Heart left ventricle (tissue), 16 donors: Measurements from ENCODE around the gene SPOCK1. TPM values are rescaled to one million over a fixed set of nuclear protein-coding genes. Genes with fewer than 3 reads are reported as not detected.

Experiments used
- ATAC-seq, 4 donors: fragments of 200-7000 bp; cut with Tn5 transposase; one replicate each; pipeline ENCODE4 v1.9.1; 2020 to 2022; ENCODE audit warnings: moderate library complexity in 4 of 4, mild to moderate bottlenecking in 3 of 4, moderate number of reproducible peaks in 1 of 4
- DNase-seq, 5 donors: peaks; one replicate each; pipeline ENCODE4 v3.0.0-alpha.2; 2020
- H3K27ac ChIP-seq, 12 donors: fragments of 200-600 bp; sonication (generic) in 4 of 12; one replicate each; pipeline versions ENCODE4 v1.5.0 to v1.8.0; 2016 to 2022; ENCODE audit warnings: mild to moderate bottlenecking in 2 of 12
- H3K27me3 ChIP-seq, 9 donors: fragments of 200-600 bp; sonication (generic) in 2 of 9; one replicate each; pipeline versions ENCODE4 v1.5.1 to v1.8.0; 2016 to 2022; ENCODE audit warnings: mild to moderate bottlenecking in 3 of 9
- H3K36me3 ChIP-seq, 9 donors: fragments of 200-600 bp; sonication (generic) in 2 of 9; one replicate each; pipeline versions ENCODE4 v1.5.0 to v1.8.0; 2018 to 2022; ENCODE audit warnings: mild to moderate bottlenecking in 2 of 9
- H3K4me1 ChIP-seq, 12 donors: fragments of 200-600 bp; sonication (generic) in 4 of 12; one replicate each; pipeline versions ENCODE4 v1.5.0 to v1.8.0; 2016 to 2022; ENCODE audit warnings: mild to moderate bottlenecking in 3 of 12
- H3K4me3 ChIP-seq, 12 donors: fragments of 200-600 bp; sonication (generic) in 4 of 12; one replicate each; pipeline versions ENCODE4 v1.5.0 to v1.8.0; 2017 to 2022; ENCODE audit warnings: mild to moderate bottlenecking in 9 of 12, moderate library complexity in 4 of 12
- H3K9me3 ChIP-seq, 12 donors: fragments of 200-600 bp; sonication (generic) in 4 of 12; one replicate each; pipeline versions ENCODE4 v1.5.0 to v1.8.0; 2016 to 2022; ENCODE audit warnings: mild to moderate bottlenecking in 1 of 12
- POLR2A ChIP-seq, 2 donors: fragments of 450-650 bp; IDR thresholded peaks; one replicate each; pipeline ENCODE4 v1.6.1; 2017; ENCODE audit warnings: antibody characterized with exemption in 2 of 2, mild to moderate bottlenecking in 2 of 2, moderate library complexity in 2 of 2
- WGBS, 4 donors: extraction: QIAGEN DNeasy Blood & Tissue Kit in 2 of 4; methylation state at CpG; one replicate each; pipeline versions ENCODE4 v1.1.5 to v1.1.7; 2013 to 2018; 5-methylcytosine and 5-hydroxymethylcytosine counted together
- intact Hi-C, 10 donors: fragments of 100-400 bp; cut with DNase I; formaldehyde crosslinking; loops; one replicate each; pipeline versions ENCODE4 v1.11.1 to v1.14.2; 2022
- polyA plus RNA-seq, 2 donors: library from polyadenylated mRNA; stranded (reverse); fragments of 200-250 nt; gene quantifications; one replicate each; pipeline ENCODE4 v1.2.3, GENCODE V29; 2013
- total RNA-seq, 9 donors: library from RNA; depleted of rRNA in 2 of 9; stranded (reverse); fragments of >200 nt in 2 of 9; fragmentation: NEBNext Ultra II Directional in 3 of 9; extraction: Animal tissue kit (Norgen Biotek cat#: 25700) in 3 of 9; gene quantifications; one replicate each; pipeline versions ENCODE4 v1.1.0 to v1.2.4, GENCODE V29; 2016 to 2023
- TF ChIP-seq, protein P1 (sequence below), 12 donors: fragments of 200-600 bp; sonication (generic) in 4 of 12; IDR thresholded peaks; one replicate each; pipeline versions ENCODE4 v1.5.0 to v1.8.0; 2018 to 2022; ENCODE audit warnings: antibody characterized with exemption in 12 of 12, mild to moderate bottlenecking in 5 of 12
- donor health status: ischemic (EF 13 %, LVEDD 7.1; RV severe dilation, severe dysfunction).
- donor health status: healthy with polysubstance abuse.
- donor health status: DM: no; HTN: yes; CAD: no.
- donor health status: DM: no; HTN: no; CAD: no.
- donor health status: ischemic (EF 25% LVEDD 6.9; RV normal size, moderate dysfunction).
- donor health status: ischemic (EF 25% LVEDD 5.7; RV mildly dilated, moderate dysfunction).
- donor health status: healthy.
- donor health status: DM: yes; HTN: yes; CAD: no.
- donor health status: ischemic (EF 35%, LVEDD 5.7; RV mildly dilated, moderate dysfunction).
- donor health status: nonischemic (EF 11% LVEDD 7.7; RV severe dilation, severe dysfunction).
- donor health status: DM: yes; HTN: yes; CAD: no.
- donor health status: PGD.
- donor health status: ischemic (EF 29% LVEDD 5.4; RV normal size, mild dysfunction).
- donor health status: nonischemic (EF 23%, LVEDD 6.1; RV moderate dilation, normal function).

SPOCK1 gene
- total and polyA plus RNA-seq, 11 donors = 7.8 to 51.2 (median 19.9) TPM

DNA sequence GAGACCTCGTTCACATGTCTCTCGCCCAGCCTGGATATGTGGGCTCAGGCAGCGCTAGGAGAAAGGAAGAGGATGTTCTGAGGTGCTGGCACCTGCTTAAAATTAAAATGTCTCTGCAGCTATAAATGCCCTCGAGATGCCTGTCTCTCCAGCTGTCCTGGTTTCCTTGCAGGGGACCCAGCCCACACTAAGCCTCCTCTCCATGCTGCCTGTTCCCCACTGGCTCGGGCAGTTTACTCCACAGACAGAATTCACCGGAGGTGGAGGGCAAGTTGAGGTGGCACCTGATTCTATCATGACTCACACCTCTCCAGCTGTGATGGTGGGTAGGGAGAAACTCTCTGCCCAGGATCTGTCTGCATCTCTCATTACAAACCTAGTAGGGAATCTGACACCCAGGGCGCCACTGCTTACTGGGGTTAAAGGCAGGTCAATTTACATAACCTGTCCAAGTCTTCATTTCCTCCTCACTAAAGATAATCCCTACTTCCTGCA is 420.9 kb downstream of the SPOCK1 start:
- WGBS, 4 donors = 61 to 82% (median 65%) methylated on average over 7 of the region's 7 CpGs
- Histone ChIP-seq H3K4me3 (no peak overlapping the region), H3K27ac (no peak overlapping the region), H3K9me3 (no peaks in the 10 kb centered on the region), H3K36me3 (no peaks in the 10 kb centered on the region), H3K27me3 (no peaks in the 10 kb centered on the region), H3K4me1 (peaks cover 0 to 9% (median 0%) of the 10 kb centered on the region in 12 donors)
- intact Hi-C loops = loop anchor here in 1 of 10 donors (5.0 kb wide), 1 partner anchor 419 kb away; the partner anchor contains the start of gene SPOCK1
- TF ChIP-seq POLR2A (IDR thresholded peaks at IDR 0.05) = no peak
- TF ChIP-seq, protein P1, sequence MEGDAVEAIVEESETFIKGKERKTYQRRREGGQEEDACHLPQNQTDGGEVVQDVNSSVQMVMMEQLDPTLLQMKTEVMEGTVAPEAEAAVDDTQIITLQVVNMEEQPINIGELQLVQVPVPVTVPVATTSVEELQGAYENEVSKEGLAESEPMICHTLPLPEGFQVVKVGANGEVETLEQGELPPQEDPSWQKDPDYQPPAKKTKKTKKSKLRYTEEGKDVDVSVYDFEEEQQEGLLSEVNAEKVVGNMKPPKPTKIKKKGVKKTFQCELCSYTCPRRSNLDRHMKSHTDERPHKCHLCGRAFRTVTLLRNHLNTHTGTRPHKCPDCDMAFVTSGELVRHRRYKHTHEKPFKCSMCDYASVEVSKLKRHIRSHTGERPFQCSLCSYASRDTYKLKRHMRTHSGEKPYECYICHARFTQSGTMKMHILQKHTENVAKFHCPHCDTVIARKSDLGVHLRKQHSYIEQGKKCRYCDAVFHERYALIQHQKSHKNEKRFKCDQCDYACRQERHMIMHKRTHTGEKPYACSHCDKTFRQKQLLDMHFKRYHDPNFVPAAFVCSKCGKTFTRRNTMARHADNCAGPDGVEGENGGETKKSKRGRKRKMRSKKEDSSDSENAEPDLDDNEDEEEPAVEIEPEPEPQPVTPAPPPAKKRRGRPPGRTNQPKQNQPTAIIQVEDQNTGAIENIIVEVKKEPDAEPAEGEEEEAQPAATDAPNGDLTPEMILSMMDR (IDR thresholded peaks at IDR 0.05) = no peak
- DNase-seq = no peak
- no peak for ATAC-seq

DNA sequence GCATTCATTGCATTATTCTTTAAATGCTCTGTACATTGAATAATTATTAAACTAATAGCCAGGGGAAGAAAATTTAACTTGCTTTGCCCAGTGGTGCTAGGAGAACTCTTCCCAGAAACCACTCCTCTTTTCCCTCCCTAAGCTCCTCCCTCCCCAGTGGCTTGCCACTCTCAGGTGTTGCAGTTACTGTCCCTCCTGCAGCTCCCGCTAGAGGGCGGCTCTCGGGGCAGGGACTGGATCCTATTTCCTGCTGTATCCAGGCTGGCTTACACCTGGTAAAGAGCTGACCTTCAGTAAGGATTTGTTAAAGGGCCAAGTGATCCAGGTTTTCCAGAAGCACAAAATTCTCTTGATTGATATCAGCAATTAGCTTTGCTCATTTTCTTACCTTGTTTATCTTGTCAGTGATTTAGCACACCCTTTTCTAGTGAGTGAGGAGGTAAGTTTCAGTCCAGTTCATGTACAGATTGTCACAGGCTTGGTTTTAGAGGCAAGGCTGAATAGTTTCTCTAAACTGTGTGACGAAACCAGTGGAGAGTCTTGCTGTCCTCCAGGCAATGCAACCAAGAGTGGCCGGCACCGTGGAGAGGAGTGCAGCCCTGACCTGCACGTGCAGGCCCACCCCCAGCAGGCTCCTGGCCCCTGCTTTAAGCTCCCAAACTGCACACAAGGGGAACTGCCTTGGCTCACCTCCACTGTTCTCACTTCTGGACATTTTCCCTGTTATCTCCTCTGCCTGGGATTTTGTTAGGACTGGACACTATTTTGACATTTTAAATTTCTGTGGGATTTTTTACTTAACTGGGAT is 423.8 kb downstream of the SPOCK1 start:
- no peak for TF ChIP-seq POLR2A (IDR thresholded peaks at IDR 0.05)
- TF ChIP-seq, protein P1 (IDR thresholded peaks at IDR 0.05) = peak in 11 of 12 donors; percentile 21 to 62 (median 45)
- 50 to 62% (median 55%) methylated on average over 7 of the region's 7 CpGs for WGBS, 4 donors
- Histone ChIP-seq H3K27me3 (no peaks in the 10 kb centered on the region), H3K36me3 (no peaks in the 10 kb centered on the region), H3K4me3 (no peak overlapping the region), H3K4me1 (peaks cover 0 to 28% (median 16%) of the 10 kb centered on the region in 12 donors), H3K9me3 (no peaks in the 10 kb centered on the region), H3K27ac (peak overlapping the region in 1 of 12 donors; percentile 9)
- intact Hi-C loops = loop anchor here in 1 of 10 donors (5.0 kb wide), 1 partner anchor 422 kb away; the partner anchor contains the start of gene SPOCK1
- DNase-seq (peak; percentile 31 to 66 (median 44)), ATAC-seq (peak in 3 of 4 donors; percentile 48 to 67 (median 54))

DNA sequence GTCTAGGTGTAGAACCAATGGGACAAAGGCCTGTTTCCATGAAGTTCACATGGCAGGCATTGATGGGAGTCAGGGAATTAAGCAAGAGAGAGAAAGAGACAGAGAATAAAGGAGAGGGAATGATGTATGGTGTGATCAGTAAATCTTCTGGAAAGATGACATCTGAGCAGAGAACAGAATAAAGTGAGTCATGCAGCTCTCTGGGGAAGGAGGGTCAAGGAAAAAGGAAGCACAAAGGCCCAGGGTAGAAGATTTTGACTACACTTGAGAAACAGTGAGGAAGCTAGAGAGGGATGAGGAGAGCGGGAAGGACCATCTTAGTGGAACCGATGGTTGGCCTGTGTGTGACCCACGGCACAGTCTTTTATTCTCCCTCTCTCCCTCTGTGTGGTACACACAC is 425.9 kb downstream of the SPOCK1 start:
- DNase-seq = no peak
- peaks cover 0 to 28% (median 16%) of the 10 kb centered on the region in 12 donors for H3K4me1 ChIP-seq
- ATAC-seq = peak in 2 of 4 donors; percentile 23 to 60
- H3K4me3 ChIP-seq = no peak overlapping the region
- peak overlapping the region in 9 of 12 donors; percentile 28 to 78 (median 48) for H3K27ac ChIP-seq
- H3K9me3 ChIP-seq = no peaks in the 10 kb centered on the region
- intact Hi-C loops = no loop called here
- TF ChIP-seq POLR2A (IDR thresholded peaks at IDR 0.05) = no peak
- TF ChIP-seq, protein P1 (IDR thresholded peaks at IDR 0.05) = no peak
- H3K36me3 ChIP-seq = no peaks in the 10 kb centered on the region
- WGBS, 4 donors = 47 to 55% (median 53%) methylated on average over 3 of the region's 3 CpGs
- H3K27me3 ChIP-seq = no peaks in the 10 kb centered on the region
